Upper lobe of right lung (tissue), 1 donor: Measurements from ENCODE around the gene MAP4K4. TPM values are rescaled to one million over a fixed set of nuclear protein-coding genes. Genes with fewer than 3 reads are reported as not detected.

Experiments used
- ATAC-seq: fragments of 200-7000 bp; cut with Tn5 transposase; one replicate; pipeline ENCODE4 v1.9.1; 2020; ENCODE audit warnings: mild to moderate bottlenecking, moderate library complexity
- DNase-seq: peaks from one replicate; pipeline ENCODE4 v3.0.0-alpha.2; 2020
- H3K27ac ChIP-seq: fragments of 200-600 bp; one replicate; pipeline ENCODE4 v1.8.0; 2022
- H3K27me3 ChIP-seq: fragments of 200-600 bp; one replicate; pipeline ENCODE4 v1.8.0; 2022; ENCODE audit warnings: mild to moderate bottlenecking
- H3K36me3 ChIP-seq: fragments of 200-600 bp; one replicate; pipeline ENCODE4 v1.8.0; 2022
- H3K4me1 ChIP-seq: fragments of 200-600 bp; one replicate; pipeline ENCODE4 v1.8.0; 2022
- H3K4me3 ChIP-seq: fragments of 200-600 bp; one replicate; pipeline ENCODE4 v1.8.0; 2022; ENCODE audit warnings: mild to moderate bottlenecking
- H3K9me3 ChIP-seq: fragments of 200-600 bp; one replicate; pipeline ENCODE4 v1.8.0; 2022
- intact Hi-C: fragments of 100-400 bp; cut with DNase I; formaldehyde crosslinking; loops from one replicate; pipeline ENCODE4 v1.11.0; 2022
- total RNA-seq: library from RNA; stranded (reverse); fragmentation: NEBNext Ultra II Directional; extraction: Animal tissue kit (Norgen Biotek cat#: 25700); gene quantifications from one replicate; pipeline ENCODE4 v1.2.1, GENCODE V29; 2021
- TF ChIP-seq, protein P1 (sequence below): fragments of 200-600 bp; IDR thresholded peaks from one replicate; pipeline ENCODE4 v1.8.0; 2022; ENCODE audit warnings: antibody characterized with exemption
- donor health status: DM: no; HTN: yes; CAD: no; lungs with severe emphysema.

The MAP4K4 gene
- total RNA-seq, 1 donor from 2014 or later = 88.7 TPM

DNA sequence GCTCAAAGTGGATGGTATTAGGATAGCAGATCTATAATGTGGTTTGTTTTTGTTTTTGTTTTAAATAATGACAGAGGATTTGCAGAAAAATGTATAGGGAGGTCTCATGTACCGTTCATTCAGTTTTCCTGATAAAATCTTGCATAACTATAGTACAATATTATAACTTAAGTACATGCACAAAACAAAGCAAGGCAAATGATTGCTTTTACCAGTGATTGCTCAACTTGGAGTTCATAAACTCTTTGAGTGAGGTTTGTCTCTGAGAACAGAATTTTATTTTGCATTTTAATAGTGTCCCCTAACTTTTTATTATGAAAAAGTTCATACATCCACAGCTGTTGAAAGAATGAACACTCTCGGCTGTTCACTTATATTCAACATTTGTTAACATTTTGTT is 96.6 kb downstream of the MAP4K4 start:
- TF ChIP-seq, protein P1, sequence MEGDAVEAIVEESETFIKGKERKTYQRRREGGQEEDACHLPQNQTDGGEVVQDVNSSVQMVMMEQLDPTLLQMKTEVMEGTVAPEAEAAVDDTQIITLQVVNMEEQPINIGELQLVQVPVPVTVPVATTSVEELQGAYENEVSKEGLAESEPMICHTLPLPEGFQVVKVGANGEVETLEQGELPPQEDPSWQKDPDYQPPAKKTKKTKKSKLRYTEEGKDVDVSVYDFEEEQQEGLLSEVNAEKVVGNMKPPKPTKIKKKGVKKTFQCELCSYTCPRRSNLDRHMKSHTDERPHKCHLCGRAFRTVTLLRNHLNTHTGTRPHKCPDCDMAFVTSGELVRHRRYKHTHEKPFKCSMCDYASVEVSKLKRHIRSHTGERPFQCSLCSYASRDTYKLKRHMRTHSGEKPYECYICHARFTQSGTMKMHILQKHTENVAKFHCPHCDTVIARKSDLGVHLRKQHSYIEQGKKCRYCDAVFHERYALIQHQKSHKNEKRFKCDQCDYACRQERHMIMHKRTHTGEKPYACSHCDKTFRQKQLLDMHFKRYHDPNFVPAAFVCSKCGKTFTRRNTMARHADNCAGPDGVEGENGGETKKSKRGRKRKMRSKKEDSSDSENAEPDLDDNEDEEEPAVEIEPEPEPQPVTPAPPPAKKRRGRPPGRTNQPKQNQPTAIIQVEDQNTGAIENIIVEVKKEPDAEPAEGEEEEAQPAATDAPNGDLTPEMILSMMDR = no peak
- Histone ChIP-seq H3K9me3 (no peaks in the 10 kb centered on the region), H3K4me1 (peaks cover 21% of the 10 kb centered on the region), H3K36me3 (no peaks in the 10 kb centered on the region), H3K27me3 (no peaks in the 10 kb centered on the region), H3K27ac (no peak overlapping the region), H3K4me3 (no peak overlapping the region)
- DNase-seq = no peak
- intact Hi-C loops = no loop called here
- no peak for ATAC-seq

DNA sequence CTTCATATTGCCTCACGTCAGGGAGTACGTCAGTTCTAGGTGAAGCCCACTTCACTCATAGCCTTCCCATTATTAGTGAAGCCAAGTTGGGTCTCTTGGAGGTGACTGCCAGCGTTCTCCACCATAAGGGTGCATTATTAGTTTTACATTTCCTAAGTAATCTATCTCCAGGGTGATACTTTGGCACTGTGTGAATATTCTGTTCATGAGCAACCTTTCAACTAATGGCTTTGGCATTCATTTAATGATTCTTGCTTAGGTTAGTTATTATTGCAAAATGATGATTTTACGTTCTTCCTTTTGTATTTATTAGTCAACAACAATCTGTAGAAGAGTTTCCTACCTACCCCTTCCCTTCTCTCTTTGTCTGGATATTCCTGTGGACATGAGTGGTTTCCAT is 97.5 kb downstream of the MAP4K4 start:
- H3K27me3 ChIP-seq = no peaks in the 10 kb centered on the region
- H3K4me3 ChIP-seq = no peak overlapping the region
- TF ChIP-seq, protein P1 = no peak
- no peaks in the 10 kb centered on the region for H3K36me3 ChIP-seq
- H3K27ac ChIP-seq = no peak overlapping the region
- intact Hi-C loops = no loop called here
- DNase-seq = no peak
- no peaks in the 10 kb centered on the region for H3K9me3 ChIP-seq
- peaks cover 21% of the 10 kb centered on the region for H3K4me1 ChIP-seq
- ATAC-seq = no peak

DNA sequence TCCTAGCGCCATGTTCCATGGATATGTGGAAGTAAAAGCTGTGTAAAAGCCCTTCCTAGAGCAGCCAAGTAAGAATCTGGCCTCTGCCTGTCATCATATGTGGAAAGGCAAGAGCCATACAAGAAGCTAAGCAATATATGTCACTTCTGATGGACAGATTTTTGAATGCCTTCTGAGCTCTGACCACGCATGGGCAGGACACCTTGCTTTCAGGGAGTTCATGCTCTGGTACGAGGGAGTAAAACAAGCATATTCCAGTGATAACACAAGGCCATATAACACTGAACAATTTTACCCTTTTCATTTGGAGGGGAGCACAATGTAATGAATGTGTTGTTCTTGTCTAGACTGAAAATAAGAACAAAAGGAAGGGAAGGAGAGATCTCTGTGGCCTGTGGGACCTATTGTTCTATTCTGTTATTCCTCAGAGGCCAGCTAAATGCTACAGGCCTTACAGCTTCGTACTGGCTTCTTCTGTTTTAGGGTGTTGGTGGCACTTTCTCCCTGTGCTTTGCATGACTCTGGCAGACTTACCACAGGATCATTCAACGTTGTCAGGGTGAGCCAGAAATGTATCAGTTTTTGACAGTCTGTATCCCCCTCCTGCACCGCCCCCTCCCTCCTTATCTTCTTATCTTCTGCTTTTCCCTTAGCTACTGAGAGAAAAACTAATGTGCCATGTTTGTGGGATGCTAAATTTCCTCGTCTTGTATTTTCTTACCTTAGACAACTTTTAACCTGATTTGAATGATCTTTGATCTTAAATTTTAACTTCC is 99.5 kb downstream of the MAP4K4 start:
- TF ChIP-seq, protein P1 = no peak
- ATAC-seq = no peak
- Histone ChIP-seq H3K27ac (no peak overlapping the region), H3K36me3 (no peaks in the 10 kb centered on the region), H3K27me3 (no peaks in the 10 kb centered on the region), H3K4me3 (no peak overlapping the region), H3K4me1 (peaks cover 14% of the 10 kb centered on the region), H3K9me3 (no peaks in the 10 kb centered on the region)
- no peak for DNase-seq
- intact Hi-C loops = no loop called here

DNA sequence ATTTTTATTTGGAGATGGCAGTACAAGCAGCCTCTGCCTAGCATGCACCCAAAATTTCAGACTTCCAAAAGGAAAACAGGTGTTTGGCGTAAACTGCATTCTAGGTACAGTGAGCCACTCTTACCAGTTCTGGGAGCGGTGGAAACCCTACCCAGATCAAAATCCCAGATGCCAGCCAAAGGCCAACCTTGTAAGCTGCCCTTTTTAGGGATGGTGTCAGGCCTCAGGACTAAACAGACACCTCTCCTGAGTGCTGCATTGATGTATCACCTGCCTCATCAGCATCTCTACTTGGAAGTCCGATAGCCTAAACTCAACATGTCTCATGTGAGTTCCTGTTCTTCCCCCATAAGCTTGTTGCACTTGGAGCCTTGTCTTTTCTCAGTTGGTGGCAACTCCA is 104.0 kb downstream of the MAP4K4 start:
- no peaks in the 10 kb centered on the region for H3K27me3 ChIP-seq
- no peak for ATAC-seq
- no peaks in the 10 kb centered on the region for H3K36me3 ChIP-seq
- H3K27ac ChIP-seq = no peak overlapping the region
- peaks cover 22% of the 10 kb centered on the region for H3K4me1 ChIP-seq
- H3K4me3 ChIP-seq = no peak overlapping the region
- no peak for DNase-seq
- intact Hi-C loops = no loop called here
- TF ChIP-seq, protein P1 = no peak
- no peaks in the 10 kb centered on the region for H3K9me3 ChIP-seq

DNA sequence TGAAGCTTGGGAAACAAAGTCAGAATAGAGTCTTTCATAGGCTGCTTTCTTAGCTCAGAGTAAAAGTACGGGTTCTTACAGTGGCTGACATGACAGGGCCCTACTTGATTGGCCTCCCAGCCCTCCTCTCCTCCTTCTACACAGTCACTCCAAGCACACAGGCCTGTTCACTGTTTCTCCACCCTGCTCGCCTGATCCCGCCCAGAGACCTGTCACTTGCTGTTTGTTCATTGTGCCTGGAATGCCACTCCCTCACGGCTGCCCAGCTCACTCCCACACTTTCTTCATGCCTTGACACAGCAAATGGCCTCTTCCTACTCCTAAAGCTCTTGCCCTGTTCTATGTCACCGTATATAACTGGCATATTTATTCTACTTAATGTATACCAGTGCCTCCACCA is 104.8 kb downstream of the MAP4K4 start:
- H3K9me3 ChIP-seq = no peaks in the 10 kb centered on the region
- no peak overlapping the region for H3K4me3 ChIP-seq
- TF ChIP-seq, protein P1 = no peak
- H3K36me3 ChIP-seq = no peaks in the 10 kb centered on the region
- H3K4me1 ChIP-seq = peaks cover 23% of the 10 kb centered on the region
- no peak overlapping the region for H3K27ac ChIP-seq
- ATAC-seq (peak; percentile 86), DNase-seq (no peak)
- no peaks in the 10 kb centered on the region for H3K27me3 ChIP-seq
- intact Hi-C loops = no loop called here
